Retina (tissue), 1 donor: ENCODE measurements around the gene LRTM1.
A peak's percentile ranks its signal among the peaks of the same experiment; 100 is the strongest.

Source experiments
- DNase-seq: peaks from one replicate; pipeline ENCODE4 v3.0.0-alpha.2; 2016

Gene LRTM1

GRCh38 chr3:54939557-54940300, 11.9 kb upstream of the LRTM1 start:
- DNase-seq, result no peak

GRCh38 chr3:54936561-54936960, 8.7 kb upstream of the LRTM1 start:
- no peak for DNase-seq

GRCh38 chr3:54935869-54936268, 8.0 kb upstream of the LRTM1 start:
- no peak for DNase-seq

- DNase-seq, result no peak
These were observed 4.7 kb upstream of the LRTM1 start for GRCh38 chr3:54932606-54933005.

DNA sequence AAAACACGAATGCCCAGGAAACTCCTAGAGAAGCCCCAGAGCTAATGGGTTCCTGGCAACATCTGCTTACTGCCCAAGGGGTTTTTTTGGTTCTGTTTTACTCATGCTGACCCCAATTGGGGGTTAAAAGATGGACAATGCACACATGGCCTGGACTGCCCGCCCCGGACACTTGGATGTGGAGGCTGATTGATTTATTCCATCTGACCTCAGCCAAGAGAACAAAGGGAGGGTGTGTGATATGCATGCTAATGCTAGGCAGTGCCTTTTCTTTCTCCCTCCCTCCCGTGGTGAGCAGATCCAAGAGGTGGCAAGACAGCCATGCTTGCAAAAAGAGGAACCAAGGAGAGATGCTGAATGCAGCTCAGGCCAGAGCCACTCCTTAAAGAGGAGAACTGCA, 3.3 kb upstream of the LRTM1 start:
- DNase-seq, result peak; percentile 41

DNA sequence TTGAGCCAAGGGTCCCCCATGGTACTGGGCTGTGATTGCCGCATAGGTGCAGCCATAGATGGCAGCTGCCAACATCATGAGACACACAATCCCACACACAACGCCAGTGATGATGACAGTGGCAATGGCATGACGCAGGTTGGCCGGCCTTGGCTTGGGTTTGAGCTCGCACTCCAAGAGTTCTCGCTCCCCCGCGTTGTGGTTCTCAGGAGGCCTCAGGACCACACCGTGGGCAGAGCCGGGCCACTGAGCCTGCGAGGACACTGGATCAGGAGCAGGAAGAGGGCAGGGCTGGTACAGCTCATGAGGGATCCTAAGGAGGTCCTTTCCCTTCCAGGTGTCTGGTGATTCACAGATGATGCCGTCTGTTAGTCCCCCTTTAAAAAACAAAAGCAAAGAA, 9.3 kb downstream of the LRTM1 start:
- no peak for DNase-seq

DNA sequence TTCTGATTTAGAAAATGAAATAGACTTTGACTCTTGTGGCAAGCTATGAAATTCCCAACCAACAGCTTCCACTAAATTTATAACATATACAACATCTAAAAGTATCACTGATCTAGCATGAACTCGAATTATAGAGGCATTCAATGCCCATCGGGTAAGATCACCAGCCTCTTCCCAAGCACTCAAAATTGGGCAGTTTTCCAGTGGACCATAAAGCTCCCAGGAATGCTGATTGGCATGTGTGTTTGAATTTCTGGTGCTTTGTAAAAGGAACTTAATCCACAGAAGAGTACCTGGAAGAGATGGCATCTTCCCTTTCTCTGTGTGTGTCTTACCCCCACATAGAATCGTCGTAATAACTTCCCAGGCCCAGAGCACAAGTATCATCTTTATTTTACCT, 10.0 kb downstream of the LRTM1 start:
- no peak for DNase-seq

DNA sequence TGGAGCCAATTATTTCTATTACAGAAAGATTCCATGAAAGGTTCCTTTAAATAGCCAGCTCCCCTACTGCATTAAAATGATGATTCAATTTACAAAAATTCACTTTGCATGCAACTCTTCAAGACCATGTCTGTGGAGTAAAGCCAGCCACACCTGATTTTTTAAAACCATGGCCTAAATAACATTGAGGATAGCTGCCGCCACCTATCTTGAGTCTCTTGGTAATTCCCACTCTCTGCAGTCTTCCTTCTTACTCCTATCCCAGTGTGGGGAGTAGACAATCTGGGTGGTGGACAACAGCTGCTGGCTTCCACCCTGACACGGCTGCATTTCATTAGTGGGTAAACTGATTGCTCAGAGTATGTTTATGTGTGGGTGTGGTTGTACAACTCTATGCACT, 10.7 kb downstream of the LRTM1 start:
- no peak for DNase-seq

DNA sequence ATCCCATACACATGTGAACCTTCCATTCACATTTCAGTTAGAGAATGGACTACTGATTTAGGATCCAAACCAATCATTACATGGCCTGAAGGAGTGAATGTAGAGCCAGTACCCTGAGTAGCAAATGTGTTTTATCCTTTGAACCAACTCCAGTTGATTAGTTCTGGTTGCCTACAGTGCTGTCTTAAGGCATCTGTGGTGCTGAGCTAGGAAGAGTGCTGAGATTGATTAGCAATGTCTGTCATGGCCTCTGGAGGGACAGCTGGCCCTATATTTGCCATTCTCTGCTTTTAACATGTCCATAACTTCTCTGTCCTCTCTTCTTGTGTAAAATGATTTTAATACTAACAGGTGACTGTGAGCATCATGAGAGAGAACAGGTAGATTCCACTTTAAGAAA, 11.1 kb downstream of the LRTM1 start:
- no peak for DNase-seq

DNA sequence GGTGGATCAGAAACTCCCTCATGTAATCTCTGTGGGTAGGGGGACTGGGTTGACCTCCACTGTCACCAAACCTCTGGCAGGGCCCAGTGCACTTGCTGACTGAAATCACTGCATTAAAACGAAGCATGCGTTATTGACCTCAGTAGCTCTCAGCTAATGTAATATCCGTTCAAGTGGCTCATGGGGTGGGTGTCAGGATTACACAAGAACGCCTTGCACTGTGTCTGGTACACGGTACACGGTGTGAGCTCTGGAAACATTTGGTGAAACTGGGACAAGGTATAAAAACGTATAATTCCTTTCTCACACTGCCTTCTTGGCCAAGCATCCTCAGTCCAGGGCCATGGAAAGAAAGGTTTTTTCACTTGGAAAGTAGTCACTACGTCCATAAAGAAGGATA, 11.9 kb downstream of the LRTM1 start:
- DNase-seq, result no peak

DNA sequence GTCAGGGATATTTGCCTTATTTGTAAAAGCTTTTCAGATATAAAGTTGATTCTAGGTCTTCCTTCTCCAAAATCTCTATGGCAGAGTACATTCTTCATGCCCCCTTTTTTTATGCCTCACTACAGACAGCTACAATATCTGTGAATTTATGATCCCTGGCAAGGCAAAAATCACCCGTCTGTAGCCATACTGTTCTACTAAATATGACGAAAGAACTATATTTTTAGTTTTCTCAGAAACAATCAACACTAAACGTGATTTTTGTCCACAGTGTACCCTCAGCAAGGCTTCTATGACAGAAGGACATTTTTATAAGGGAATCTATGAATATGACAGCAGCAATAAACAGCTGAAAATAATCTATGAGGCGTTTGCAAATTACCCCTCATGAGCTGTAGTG, 12.7 kb downstream of the LRTM1 start:
- no peak for DNase-seq

DNA sequence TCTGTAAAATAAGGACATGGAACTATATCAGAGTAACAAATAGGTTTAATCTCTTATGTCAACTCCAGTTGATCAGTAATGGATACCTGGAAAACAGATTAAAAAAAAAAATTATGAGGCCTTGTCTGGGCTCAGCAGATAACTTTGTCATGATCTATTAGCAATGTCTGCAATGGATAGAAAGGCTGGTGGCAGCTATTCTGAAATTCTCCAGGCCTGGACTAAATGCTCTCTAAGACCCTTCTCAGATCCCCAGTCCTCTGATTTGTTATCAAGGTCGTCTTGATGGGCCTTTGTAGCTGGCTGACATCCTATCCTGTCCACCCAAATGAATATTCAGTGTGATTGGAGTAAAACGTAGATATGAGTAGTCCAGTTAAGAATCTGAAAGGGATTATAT, 13.7 kb downstream of the LRTM1 start:
- no peak for DNase-seq

DNA sequence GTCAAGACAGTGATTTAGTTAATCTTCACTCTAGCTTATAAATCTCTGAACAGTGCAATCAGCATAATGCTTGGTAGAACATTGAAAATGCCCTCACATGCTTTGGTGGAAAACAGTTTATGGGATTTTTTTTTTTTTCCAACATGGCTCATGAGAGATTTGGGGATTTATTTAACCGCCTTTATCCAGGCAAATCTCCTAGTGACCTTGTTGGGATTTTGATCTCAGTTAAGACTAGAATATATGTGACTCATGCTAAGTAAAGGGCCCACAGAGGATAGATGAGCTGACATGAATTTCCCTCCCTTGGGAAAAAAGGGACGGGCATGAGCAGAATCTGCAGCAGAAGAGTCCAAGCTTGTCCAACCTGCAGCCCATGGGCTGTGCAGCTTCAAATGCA, 18.7 kb downstream of the LRTM1 start:
- DNase-seq, result no peak

DNA sequence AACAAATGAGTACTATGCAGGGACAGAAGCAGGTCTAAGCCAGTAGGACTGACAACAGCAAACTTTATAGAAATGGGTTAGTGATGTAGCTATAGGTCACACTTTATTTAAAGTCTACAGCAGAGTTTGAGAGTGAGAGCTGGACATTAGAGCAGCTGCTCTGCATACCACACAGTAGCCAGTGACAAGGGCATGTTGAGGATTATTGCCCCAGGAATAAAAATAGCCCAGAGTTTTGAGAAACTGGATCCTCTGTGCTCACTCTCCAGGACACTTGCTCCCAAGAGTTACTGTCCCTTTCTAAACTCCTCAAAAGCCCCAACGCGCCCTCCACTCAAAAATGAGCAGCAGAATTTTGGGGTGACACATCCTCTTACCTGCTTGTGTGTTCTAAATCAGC, 21.1 kb downstream of the LRTM1 start:
- DNase-seq, result no peak

DNA sequence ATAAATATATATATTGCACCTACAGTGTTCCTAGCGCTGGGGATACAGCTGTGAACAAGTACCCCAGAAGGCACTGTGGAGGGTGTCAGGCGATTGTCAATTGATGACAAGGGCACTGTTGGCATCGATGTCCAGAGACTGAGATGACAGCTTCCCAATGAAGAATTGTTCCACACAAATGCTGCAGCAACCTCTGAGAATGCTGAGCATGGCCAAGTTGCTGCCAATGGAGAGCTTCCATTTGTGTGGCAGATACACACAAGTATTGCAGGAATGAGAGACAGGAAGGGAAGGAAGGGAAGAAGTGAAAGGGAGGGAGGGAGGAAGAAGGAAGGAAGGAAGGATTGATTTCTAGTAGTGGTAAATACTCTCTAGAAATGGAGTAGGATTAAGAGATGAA, 21.9 kb downstream of the LRTM1 start:
- no peak for DNase-seq

GRCh38 chr3:54905261-54905888, 22.5 kb downstream of the LRTM1 start:
- no peak for DNase-seq

DNA sequence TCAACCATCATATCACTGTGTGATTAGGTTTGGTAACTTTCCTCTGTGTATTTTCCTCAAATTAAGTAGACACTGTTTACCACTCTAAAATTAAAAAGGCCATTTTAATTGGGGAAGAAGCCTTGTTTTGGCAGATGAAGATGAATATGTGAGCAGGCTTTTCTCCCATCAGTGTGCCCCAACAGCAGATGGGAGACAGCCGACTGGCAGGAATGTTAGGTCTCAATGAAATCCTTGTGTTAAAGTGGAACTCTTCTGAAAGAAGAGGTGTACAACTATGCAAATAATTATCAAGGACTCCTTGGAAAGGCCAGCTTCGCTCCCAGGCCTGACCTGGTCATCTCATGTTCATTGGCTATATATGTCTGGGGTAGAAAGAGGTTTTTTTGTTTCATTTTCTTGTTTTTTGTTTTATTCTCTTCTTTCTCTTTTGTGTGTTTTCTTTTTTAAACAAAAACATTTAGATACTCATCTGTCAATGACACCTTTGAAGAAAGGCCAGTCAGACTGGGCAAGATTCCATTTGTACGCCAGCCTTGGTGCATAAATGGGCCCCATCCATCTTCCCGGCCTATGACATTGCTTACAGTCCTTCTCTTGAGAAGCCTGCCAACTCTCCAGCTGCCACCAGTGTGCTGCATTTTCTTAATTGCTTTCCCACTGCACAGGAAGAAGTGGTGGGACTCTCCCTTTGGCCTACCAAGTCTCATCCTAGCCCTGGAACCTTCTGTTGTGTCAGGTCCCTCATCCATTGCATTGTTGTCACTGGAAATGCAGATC, 25.8 kb downstream of the LRTM1 start:
- DNase-seq, result no peak

GRCh38 chr3:54900838-54901591, 26.8 kb downstream of the LRTM1 start:
- no peak for DNase-seq

- DNase-seq, result no peak
These were observed 28.6 kb downstream of the LRTM1 start for GRCh38 chr3:54899273-54899672.

GRCh38 chr3:54897028-54897711, 30.7 kb downstream of the LRTM1 start:
- DNase-seq, result no peak

DNA sequence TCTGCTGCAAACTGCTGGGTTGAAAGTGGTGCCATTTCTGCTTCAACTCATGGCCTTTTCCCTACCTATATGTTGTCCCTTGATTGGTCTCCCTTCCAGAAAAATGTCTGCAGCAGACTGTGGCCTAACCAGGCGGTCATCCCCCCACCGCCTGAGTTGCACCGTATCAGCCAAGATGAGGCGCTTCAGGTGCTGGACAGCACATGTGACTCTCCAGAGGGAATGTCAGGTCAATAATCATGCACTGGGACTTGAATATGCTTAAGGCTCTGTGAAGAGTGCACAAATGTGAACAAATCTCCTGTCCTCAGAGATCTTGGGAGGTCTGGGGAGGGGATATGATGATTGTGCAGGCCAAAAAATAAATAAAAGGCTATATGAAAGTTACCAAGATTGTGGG, 32.2 kb downstream of the LRTM1 start:
- DNase-seq, result no peak

- DNase-seq, result no peak
These were observed 35.7 kb downstream of the LRTM1 start for GRCh38 chr3:54892168-54892567.

DNA sequence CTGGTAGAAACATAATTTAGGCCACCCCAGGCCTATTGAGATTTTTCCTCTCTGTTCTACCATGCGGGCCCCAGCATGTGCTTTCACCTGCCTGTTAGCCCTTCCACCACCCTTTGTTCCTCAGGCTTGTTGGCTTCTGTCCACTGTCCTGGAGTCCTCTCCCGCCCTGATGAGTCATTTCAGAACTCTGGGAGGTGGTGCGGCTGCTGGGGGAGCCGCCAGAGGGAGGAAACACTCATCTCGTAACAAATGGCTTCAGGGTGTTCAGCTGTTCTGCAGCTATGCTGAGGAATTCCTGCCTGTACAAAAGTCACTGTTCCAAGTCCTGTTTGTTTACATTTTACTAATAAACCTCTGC, 36.3 kb downstream of the LRTM1 start:
- DNase-seq, result no peak
